ENCODE measurements around the gene SORCS2. TPM values are rescaled to one million over a fixed set of nuclear protein-coding genes. Genes with fewer than 3 reads are reported as not detected.

The SORCS2 gene
- polyA plus RNA-seq, 1 of the 3 experiments (the other 2 are of a cell fraction) = 1.6 TPM

DNA sequence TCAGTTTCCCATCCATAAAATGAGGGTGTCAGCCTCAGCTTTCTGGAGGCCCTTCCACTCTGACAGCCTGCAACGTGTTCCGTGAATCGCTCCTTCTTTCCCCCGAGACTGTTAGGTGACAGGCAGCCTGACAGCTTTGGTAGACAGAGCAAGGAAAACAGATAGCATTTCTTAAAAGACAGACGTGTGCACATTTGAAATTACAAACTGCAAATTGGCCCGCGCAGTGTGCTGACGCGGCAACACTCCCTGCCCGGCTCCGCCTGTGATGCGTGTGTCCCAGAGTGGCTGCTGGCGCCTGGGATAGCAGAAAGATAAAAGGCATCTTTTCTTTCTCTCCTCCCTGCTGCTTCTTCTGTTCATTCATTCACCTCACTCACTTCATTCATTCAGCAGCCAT lies 502.0 kb downstream of the SORCS2 start (continued):
- TF ChIP-seq, protein P1, sequence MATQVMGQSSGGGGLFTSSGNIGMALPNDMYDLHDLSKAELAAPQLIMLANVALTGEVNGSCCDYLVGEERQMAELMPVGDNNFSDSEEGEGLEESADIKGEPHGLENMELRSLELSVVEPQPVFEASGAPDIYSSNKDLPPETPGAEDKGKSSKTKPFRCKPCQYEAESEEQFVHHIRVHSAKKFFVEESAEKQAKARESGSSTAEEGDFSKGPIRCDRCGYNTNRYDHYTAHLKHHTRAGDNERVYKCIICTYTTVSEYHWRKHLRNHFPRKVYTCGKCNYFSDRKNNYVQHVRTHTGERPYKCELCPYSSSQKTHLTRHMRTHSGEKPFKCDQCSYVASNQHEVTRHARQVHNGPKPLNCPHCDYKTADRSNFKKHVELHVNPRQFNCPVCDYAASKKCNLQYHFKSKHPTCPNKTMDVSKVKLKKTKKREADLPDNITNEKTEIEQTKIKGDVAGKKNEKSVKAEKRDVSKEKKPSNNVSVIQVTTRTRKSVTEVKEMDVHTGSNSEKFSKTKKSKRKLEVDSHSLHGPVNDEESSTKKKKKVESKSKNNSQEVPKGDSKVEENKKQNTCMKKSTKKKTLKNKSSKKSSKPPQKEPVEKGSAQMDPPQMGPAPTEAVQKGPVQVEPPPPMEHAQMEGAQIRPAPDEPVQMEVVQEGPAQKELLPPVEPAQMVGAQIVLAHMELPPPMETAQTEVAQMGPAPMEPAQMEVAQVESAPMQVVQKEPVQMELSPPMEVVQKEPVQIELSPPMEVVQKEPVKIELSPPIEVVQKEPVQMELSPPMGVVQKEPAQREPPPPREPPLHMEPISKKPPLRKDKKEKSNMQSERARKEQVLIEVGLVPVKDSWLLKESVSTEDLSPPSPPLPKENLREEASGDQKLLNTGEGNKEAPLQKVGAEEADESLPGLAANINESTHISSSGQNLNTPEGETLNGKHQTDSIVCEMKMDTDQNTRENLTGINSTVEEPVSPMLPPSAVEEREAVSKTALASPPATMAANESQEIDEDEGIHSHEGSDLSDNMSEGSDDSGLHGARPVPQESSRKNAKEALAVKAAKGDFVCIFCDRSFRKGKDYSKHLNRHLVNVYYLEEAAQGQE (IDR thresholded peaks at IDR 0.05; ENCODE audit: low read depth, low read length) = no peak

DNA sequence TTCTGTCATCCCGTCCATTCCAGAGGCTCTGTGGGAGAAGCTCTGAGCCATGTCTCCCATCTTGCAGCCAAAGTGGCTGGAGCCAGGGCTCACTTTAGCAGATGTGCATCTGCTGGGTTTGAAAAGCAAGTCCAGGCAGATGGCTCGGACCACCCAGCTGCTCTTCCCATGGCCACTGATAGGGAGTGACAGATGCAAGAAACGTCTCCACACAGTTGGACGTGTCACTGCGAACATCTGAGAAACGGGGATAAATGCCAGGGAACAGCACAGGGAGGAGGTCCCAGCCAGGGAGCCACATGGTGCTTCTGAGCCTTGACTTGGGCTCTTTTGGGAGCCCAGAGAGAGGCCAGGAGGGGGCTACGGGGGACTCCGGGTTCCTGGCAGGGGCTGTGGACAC lies 505.0 kb downstream of the SORCS2 start:
- ChIA-PET POLR2A (no interaction called here), CTCF (interaction anchor here (1.3 kb wide), 1 partner anchor 16 kb away, joined by 3 read pairs; no protein-coding TSS in a partner anchor)
- Histone ChIP-seq H3F3A (replicated peaks; ENCODE audit: insufficient read depth) (peaks cover 8% of the 10 kb centered on the region), H2AFZ (ENCODE audit: low read depth) (no peak overlapping the region), H3K36me3 (replicated peaks in 1 of 2; ENCODE audit: control insufficient read depth in 1 of 2, insufficient read depth in 2 of 2, low read length in 1 of 2) (no peaks in the 10 kb centered on the region), H3K4me1 (ENCODE audit: control insufficient read depth in 1 of 2, insufficient read depth in 2 of 2, low read depth in 1 of 2, low read length in 1 of 2) (peaks cover 6 to 11% of the 10 kb centered on the region in 2 experiments; a peak in 2 of 4 replicates), H3K9me3 (no peaks in the 10 kb centered on the region), H4K20me1 (ENCODE audit: insufficient read depth) (no peaks in the 10 kb centered on the region), H3K9ac (no peak overlapping the region), H3K27me3 (ENCODE audit: insufficient read depth) (no peaks in the 10 kb centered on the region), H3K4me3 (ENCODE audit: low read depth in 2 of 2, low read length in 1 of 2) (no peak overlapping the region), H3K9me2 (no peaks in the 10 kb centered on the region), H3K4me2 (no peak overlapping the region), H3K79me2 (ENCODE audit: insufficient read depth) (no peaks in the 10 kb centered on the region), H3K27ac (ENCODE audit: low read depth in 2 of 2, low read length in 1 of 2) (no peak overlapping the region)
- no peak for DNase-seq
- WGBS (ENCODE audit: low lambda C conversion rate) = 68% methylated on average over 8 of the region's 8 CpGs
- TF ChIP-seq NFIC (IDR thresholded peaks at IDR 0.05; ENCODE audit: borderline replicate concordance) (no peak), FOXM1 (IDR thresholded peaks at IDR 0.05; ENCODE audit: low read depth) (no peak), GABPA (IDR thresholded peaks at IDR 0.05; ENCODE audit: low read depth) (no peak), RXRA (IDR thresholded peaks at IDR 0.05; ENCODE audit: borderline replicate concordance, low read depth) (no peak), FOXJ3 (CRISPR knock-in tag; IDR thresholded peaks at IDR 0.05) (no peak), TCF12 (IDR thresholded peaks at IDR 0.05) (no peak), EZH2phosphoT487 (IDR thresholded peaks at IDR 0.05; ENCODE audit: borderline replicate concordance, low read depth) (no peak), MEF2A (IDR thresholded peaks at IDR 0.05; ENCODE audit: borderline replicate concordance, low read depth) (no peak), JUND (IDR thresholded peaks at IDR 0.05) (no peak), NRF1 (IDR thresholded peaks at IDR 0.05; ENCODE audit: low read depth, low read length) (no peak), GATA2 (CRISPR knock-in tag; IDR thresholded peaks at IDR 0.05) (no peak)
- TF ChIP-seq, protein P2, sequence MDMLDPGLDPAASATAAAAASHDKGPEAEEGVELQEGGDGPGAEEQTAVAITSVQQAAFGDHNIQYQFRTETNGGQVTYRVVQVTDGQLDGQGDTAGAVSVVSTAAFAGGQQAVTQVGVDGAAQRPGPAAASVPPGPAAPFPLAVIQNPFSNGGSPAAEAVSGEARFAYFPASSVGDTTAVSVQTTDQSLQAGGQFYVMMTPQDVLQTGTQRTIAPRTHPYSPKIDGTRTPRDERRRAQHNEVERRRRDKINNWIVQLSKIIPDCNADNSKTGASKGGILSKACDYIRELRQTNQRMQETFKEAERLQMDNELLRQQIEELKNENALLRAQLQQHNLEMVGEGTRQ (IDR thresholded peaks at IDR 0.05; ENCODE audit: borderline replicate concordance, low read depth, low read length) = no peak
- TF ChIP-seq, protein P1 (IDR thresholded peaks at IDR 0.05; ENCODE audit: low read depth, low read length) = no peak
- TF ChIP-seq, protein P3, sequence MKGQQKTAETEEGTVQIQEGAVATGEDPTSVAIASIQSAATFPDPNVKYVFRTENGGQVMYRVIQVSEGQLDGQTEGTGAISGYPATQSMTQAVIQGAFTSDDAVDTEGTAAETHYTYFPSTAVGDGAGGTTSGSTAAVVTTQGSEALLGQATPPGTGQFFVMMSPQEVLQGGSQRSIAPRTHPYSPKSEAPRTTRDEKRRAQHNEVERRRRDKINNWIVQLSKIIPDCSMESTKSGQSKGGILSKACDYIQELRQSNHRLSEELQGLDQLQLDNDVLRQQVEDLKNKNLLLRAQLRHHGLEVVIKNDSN (IDR thresholded peaks at IDR 0.05; ENCODE audit: borderline replicate concordance, low read depth) = no peak
- TF ChIP-seq, protein P4, sequence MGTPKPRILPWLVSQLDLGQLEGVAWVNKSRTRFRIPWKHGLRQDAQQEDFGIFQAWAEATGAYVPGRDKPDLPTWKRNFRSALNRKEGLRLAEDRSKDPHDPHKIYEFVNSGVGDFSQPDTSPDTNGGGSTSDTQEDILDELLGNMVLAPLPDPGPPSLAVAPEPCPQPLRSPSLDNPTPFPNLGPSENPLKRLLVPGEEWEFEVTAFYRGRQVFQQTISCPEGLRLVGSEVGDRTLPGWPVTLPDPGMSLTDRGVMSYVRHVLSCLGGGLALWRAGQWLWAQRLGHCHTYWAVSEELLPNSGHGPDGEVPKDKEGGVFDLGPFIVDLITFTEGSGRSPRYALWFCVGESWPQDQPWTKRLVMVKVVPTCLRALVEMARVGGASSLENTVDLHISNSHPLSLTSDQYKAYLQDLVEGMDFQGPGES (IDR thresholded peaks at IDR 0.05; ENCODE audit: low read depth, low read length) = no peak
- TF ChIP-seq, protein P5, sequence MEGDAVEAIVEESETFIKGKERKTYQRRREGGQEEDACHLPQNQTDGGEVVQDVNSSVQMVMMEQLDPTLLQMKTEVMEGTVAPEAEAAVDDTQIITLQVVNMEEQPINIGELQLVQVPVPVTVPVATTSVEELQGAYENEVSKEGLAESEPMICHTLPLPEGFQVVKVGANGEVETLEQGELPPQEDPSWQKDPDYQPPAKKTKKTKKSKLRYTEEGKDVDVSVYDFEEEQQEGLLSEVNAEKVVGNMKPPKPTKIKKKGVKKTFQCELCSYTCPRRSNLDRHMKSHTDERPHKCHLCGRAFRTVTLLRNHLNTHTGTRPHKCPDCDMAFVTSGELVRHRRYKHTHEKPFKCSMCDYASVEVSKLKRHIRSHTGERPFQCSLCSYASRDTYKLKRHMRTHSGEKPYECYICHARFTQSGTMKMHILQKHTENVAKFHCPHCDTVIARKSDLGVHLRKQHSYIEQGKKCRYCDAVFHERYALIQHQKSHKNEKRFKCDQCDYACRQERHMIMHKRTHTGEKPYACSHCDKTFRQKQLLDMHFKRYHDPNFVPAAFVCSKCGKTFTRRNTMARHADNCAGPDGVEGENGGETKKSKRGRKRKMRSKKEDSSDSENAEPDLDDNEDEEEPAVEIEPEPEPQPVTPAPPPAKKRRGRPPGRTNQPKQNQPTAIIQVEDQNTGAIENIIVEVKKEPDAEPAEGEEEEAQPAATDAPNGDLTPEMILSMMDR (IDR thresholded peaks at IDR 0.05) = no peak

Data from SK-N-SH (cell line).